ENCODE data around the gene LIPH. TPM values are rescaled to one million over a fixed set of nuclear protein-coding genes. Genes with fewer than 3 reads are reported as not detected.

The LIPH gene
- total RNA-seq, 1 donor: 0.36 TPM

DNA sequence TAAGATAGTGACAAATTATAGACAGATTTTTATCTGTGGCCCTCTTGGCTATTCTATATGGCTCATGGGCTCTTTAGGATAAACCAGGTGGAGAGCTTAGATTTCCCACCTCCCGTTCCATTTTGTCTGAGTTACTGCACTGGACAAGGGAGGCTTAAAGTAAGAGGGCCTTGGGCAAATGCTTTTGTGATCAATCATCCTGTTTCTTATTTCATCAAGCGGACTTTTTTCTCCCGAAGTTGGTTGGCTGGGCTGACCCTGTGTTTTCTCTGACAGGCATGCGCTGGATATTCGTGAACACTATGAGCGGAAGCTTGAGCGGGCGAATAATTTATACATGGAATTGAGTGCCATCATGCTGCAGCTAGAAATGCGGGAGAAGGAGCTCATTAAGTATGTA lies 86.9 kb downstream of the LIPH start:
- no peak overlapping the region for H3K4me3 ChIP-seq (ENCODE audit: low read depth, low read length)
- TF ChIP-seq, protein P1, sequence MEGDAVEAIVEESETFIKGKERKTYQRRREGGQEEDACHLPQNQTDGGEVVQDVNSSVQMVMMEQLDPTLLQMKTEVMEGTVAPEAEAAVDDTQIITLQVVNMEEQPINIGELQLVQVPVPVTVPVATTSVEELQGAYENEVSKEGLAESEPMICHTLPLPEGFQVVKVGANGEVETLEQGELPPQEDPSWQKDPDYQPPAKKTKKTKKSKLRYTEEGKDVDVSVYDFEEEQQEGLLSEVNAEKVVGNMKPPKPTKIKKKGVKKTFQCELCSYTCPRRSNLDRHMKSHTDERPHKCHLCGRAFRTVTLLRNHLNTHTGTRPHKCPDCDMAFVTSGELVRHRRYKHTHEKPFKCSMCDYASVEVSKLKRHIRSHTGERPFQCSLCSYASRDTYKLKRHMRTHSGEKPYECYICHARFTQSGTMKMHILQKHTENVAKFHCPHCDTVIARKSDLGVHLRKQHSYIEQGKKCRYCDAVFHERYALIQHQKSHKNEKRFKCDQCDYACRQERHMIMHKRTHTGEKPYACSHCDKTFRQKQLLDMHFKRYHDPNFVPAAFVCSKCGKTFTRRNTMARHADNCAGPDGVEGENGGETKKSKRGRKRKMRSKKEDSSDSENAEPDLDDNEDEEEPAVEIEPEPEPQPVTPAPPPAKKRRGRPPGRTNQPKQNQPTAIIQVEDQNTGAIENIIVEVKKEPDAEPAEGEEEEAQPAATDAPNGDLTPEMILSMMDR (IDR thresholded peaks at IDR 0.05; ENCODE audit: insufficient read depth, low read length): no peak

DNA sequence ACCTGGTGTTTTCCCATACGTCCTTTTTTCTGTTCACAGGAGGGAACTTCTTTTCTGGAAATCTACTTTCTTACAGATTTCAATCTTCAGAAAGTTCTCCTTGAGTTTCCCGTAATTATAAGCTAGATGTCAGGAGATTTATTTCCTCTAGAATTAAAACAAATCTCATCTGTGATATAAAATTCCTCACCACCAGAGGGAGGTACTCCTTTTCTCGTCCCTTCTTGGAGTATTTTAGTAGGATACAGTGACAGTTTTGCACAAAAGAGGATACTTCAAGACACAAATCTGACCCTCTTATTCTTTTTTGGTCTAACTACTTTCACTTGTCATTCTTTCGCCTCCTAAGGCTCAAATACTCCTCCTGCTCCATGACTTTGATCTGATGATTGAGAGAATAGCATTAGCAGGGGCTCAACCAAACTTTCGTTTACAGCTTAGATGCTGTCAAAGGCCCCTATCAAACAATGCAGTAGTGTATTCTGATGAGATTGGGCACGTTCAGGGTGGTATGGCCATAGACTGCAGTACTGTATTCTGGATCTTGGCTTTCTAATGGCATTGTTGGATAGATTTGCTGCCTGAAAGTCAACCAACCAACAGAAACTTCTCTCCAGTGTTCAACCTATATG lies 91.6 kb downstream of the LIPH start:
- DNase-seq (ENCODE audit: low read depth): peak; percentile 39
- H3K4me3 ChIP-seq (ENCODE audit: low read depth, low read length): no peak overlapping the region
- TF ChIP-seq, protein P1 (IDR thresholded peaks at IDR 0.05; ENCODE audit: insufficient read depth, low read length): peak; percentile 40

More for the DNA sequence above, 86.9 kb downstream of the LIPH start:
- no peak for DNase-seq (ENCODE audit: low read depth)

DNA sequence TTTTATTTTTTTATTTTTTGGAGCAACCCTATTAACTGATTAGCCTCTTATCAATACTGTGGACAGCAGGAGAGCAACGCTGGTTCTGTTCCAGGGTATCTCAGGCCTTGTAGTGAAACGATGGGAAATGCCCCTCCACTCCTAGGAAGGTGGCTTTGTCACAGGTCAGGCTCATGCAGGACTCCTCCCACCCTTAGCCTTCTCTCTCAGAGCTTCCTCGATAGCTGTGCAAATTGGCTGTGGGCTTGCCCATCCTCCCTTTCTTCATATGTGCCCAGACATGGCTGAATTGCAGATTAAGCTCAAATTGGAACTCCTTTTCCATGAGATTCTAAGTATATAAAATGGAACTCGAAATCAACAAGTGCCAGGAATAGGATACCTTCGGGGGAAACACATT lies 92.1 kb downstream of the LIPH start:
- no peak for DNase-seq (ENCODE audit: low read depth)
- TF ChIP-seq, protein P1 (IDR thresholded peaks at IDR 0.05; ENCODE audit: insufficient read depth, low read length): no peak
- no peak overlapping the region for H3K4me3 ChIP-seq (ENCODE audit: low read depth, low read length)

GRCh38 chr3:185457376-185457775 lies 95.0 kb downstream of the LIPH start:
- DNase-seq (ENCODE audit: low read depth): no peak
- H3K4me3 ChIP-seq (ENCODE audit: low read depth, low read length): no peak overlapping the region
- TF ChIP-seq, protein P1 (IDR thresholded peaks at IDR 0.05; ENCODE audit: insufficient read depth, low read length): no peak

Other genes with a start within 250 kb of the LIPH start
- 13.0 and 21.9 TPM in 2 replicates for gene MAP3K13, start 189.5 kb downstream of the LIPH start, total RNA-seq (ENCODE audit: low replicate concordance)
- 11.6 and 14.5 TPM in 2 replicates for gene TMEM41A, start 53.6 kb downstream of the LIPH start, total RNA-seq (ENCODE audit: low replicate concordance)
- gene SENP2, start 33.7 kb upstream of the LIPH start, total RNA-seq (ENCODE audit: low replicate concordance): 34.8 and 39.6 TPM in 2 replicates